ENCODE results near the gene RFPL2.
"Not testable (repeated sequence)": the region's sequence is repeated elsewhere in the genome, so short reads cannot be mapped to it uniquely, and the experiment has no call there.

RFPL2 gene

GRCh38 chr22:32203181-32204039 is 1.5 kb downstream of the RFPL2 start:
- H3K9me3 ChIP-seq (ENCODE audit: control insufficient read depth, low read length) = no peaks in the 10 kb centered on the region
- H3K4me1 ChIP-seq (ENCODE audit: control insufficient read depth, insufficient read depth, low read length) = peaks cover 9% of the 10 kb centered on the region
- no peak overlapping the region for H3K9ac ChIP-seq (ENCODE audit: low read length)
- peaks cover 28% of the 10 kb centered on the region for H3K27me3 ChIP-seq (ENCODE audit: control insufficient read depth, insufficient read depth, low read length)
- H3K4me3 ChIP-seq (ENCODE audit: low read length) = no peak overlapping the region
- H3K36me3 ChIP-seq (ENCODE audit: control insufficient read depth, insufficient read depth, low read length) = no peaks in the 10 kb centered on the region

- H3K4me1 ChIP-seq (ENCODE audit: control insufficient read depth, insufficient read depth, low read length) = peaks cover 9% of the 10 kb centered on the region
- H3K27me3 ChIP-seq (ENCODE audit: control insufficient read depth, insufficient read depth, low read length) = peaks cover 28% of the 10 kb centered on the region
- H3K9ac ChIP-seq (ENCODE audit: low read length) = no peak overlapping the region
- no peaks in the 10 kb centered on the region for H3K36me3 ChIP-seq (ENCODE audit: control insufficient read depth, insufficient read depth, low read length)
- no peaks in the 10 kb centered on the region for H3K9me3 ChIP-seq (ENCODE audit: control insufficient read depth, low read length)
- H3K4me3 ChIP-seq (ENCODE audit: low read length) = no peak overlapping the region
Observed at GRCh38 chr22:32202539-32203180, 2.2 kb downstream of the RFPL2 start.

GRCh38 chr22:32202161-32202538 is 2.7 kb downstream of the RFPL2 start:
- no peaks in the 10 kb centered on the region for H3K36me3 ChIP-seq (ENCODE audit: control insufficient read depth, insufficient read depth, low read length)
- no peaks in the 10 kb centered on the region for H3K9me3 ChIP-seq (ENCODE audit: control insufficient read depth, low read length)
- H3K4me3 ChIP-seq (ENCODE audit: low read length) = no peak overlapping the region
- H3K9ac ChIP-seq (ENCODE audit: low read length) = no peak overlapping the region
- H3K27me3 ChIP-seq (ENCODE audit: control insufficient read depth, insufficient read depth, low read length) = peaks cover 28% of the 10 kb centered on the region
- H3K4me1 ChIP-seq (ENCODE audit: control insufficient read depth, insufficient read depth, low read length) = peaks cover 9% of the 10 kb centered on the region

DNA sequence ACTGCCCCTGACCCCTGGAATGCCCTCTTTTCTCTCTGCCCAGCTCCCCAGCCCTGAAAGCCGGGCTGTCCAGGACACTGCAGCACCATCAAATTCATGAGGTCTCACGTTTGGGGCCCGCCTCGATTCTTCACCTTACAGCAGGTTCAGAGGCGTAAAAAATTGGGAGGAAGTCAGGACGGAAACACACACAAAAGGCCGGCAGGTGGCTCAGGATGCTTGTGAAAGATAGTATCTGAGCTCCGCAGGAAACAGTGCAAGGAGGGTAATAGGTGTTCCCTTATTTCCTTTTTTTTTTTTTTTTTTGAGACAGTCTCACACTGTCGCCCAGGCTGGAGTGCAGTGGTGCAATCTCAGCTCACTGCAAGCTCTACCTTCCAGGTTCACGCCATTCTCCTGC is 4.1 kb downstream of the RFPL2 start:
- no peak overlapping the region for H3K9ac ChIP-seq (ENCODE audit: low read length)
- no peaks in the 10 kb centered on the region for H3K9me3 ChIP-seq (ENCODE audit: control insufficient read depth, low read length)
- H3K4me3 ChIP-seq (ENCODE audit: low read length) = no peak overlapping the region
- H3K27me3 ChIP-seq (ENCODE audit: control insufficient read depth, insufficient read depth, low read length) = peaks cover 28% of the 10 kb centered on the region
- H3K36me3 ChIP-seq (ENCODE audit: control insufficient read depth, insufficient read depth, low read length) = no peaks in the 10 kb centered on the region
- peaks cover 9% of the 10 kb centered on the region for H3K4me1 ChIP-seq (ENCODE audit: control insufficient read depth, insufficient read depth, low read length)

DNA sequence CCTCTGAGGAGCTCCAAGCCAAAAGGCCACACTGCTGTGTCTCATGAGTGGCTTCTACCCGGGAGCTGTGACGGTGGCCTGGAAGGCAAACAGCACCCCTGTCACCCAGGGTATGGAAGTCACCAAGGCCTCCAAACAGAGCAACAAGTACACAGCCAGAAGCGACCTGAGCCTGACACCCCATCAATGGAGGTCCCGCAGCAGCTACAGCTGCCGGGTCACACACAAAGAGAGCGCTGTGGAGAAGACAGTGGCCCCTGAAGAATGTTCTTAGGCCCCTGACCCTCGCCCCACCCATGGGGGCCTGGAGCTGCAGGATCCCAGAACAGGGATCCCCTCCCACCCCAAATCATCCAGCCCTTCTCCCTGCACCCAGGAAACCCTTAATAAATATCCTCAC is 4.9 kb downstream of the RFPL2 start:
- Histone ChIP-seq H3K4me3 (ENCODE audit: low read length) (no peak overlapping the region), H3K9ac (ENCODE audit: low read length) (no peak overlapping the region), H3K9me3 (ENCODE audit: control insufficient read depth, low read length) (no peaks in the 10 kb centered on the region), H3K4me1 (ENCODE audit: control insufficient read depth, insufficient read depth, low read length) (peaks cover 9% of the 10 kb centered on the region), H3K36me3 (ENCODE audit: control insufficient read depth, insufficient read depth, low read length) (no peaks in the 10 kb centered on the region), H3K27me3 (ENCODE audit: control insufficient read depth, insufficient read depth, low read length) (peaks cover 28% of the 10 kb centered on the region)

DNA sequence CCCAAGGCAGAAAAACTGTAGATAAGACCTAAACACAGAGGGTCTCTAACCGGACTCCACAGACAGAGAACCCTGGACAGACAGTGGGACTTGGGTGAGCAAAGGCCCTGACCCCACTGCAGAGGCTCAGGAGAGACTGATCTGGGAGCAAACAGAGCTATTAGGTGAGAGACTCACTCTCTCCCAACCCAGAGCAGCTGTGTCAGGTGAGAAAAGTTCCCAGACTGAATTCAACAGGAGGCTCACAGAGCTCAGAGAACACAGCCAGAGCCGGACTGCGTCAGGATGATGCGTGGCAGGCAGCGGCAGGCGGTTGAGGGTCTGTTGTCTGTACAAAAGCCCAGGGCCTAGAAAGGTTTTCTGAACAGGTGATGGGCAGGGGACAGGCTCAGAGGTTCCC is 5.5 kb downstream of the RFPL2 start:
- Histone ChIP-seq H3K36me3 (ENCODE audit: control insufficient read depth, insufficient read depth, low read length) (no peaks in the 10 kb centered on the region), H3K9ac (ENCODE audit: low read length) (no peak overlapping the region), H3K4me3 (ENCODE audit: low read length) (no peak overlapping the region), H3K4me1 (ENCODE audit: control insufficient read depth, insufficient read depth, low read length) (peaks cover 9% of the 10 kb centered on the region), H3K9me3 (ENCODE audit: control insufficient read depth, low read length) (no peaks in the 10 kb centered on the region), H3K27me3 (ENCODE audit: control insufficient read depth, insufficient read depth, low read length) (peaks cover 28% of the 10 kb centered on the region)

DNA sequence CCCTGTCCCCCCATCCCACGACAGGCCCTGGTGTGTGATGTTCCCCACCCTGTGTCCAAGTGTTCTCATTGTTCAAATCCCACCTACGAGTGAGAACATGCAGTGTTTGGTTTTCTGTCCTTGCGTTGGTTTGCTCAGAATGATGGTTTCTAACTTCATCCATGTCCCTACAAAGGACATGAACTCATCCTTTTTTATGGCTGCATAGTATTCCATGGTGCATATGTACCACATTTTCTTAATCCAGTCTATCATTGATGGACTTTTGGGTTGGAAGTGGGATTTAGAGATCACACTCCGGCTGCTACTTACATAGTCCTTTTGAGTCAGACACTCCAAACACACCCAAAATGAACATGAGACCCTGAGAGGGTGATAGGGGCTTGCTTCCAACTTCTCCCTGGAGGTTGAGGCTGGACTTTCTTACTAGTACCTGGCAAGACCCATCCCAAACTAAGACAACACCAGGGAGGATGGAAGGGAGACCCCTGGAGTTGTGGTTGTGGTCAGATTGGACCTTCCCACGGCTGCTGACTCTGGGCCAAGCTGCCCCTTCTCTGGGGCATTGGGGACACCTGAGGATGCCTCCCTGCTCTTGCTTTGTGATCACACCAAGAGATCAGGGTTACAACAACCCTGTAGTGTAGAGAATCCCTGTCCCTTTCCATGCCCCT is 7.2 kb downstream of the RFPL2 start:
- not testable (repeated sequence) for H3K4me1 ChIP-seq (ENCODE audit: control insufficient read depth, insufficient read depth, low read length); H3K9ac ChIP-seq (ENCODE audit: low read length); H3K9me3 ChIP-seq (ENCODE audit: control insufficient read depth, low read length); H3K4me3 ChIP-seq (ENCODE audit: low read length); H3K36me3 ChIP-seq (ENCODE audit: control insufficient read depth, insufficient read depth, low read length)
- H3K27me3 ChIP-seq (ENCODE audit: control insufficient read depth, insufficient read depth, low read length) = peaks cover 11% of the 10 kb centered on the region

DNA sequence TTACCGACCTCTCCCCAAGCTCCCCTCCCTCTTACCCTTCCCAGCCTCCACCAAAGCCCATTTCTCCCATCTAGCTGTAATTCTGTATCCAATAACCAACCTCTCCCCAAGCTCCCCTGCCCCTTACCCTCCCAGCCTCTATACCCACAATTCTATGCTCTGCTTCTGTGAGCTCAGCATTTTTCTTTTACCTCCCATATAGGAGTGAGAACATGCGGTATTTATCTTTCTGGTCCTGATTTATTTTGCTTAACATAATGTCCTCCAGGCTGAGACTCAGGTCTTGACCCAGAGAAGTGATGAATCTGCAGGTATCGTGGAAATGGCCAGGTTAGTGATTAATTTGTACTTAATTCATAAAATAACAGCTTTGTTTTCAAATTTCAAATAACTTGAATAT is 9.0 kb downstream of the RFPL2 start:
- not testable (repeated sequence) for H3K9me3 ChIP-seq (ENCODE audit: control insufficient read depth, low read length); H3K4me1 ChIP-seq (ENCODE audit: control insufficient read depth, insufficient read depth, low read length); H3K27me3 ChIP-seq (ENCODE audit: control insufficient read depth, insufficient read depth, low read length); H3K9ac ChIP-seq (ENCODE audit: low read length); H3K4me3 ChIP-seq (ENCODE audit: low read length); H3K36me3 ChIP-seq (ENCODE audit: control insufficient read depth, insufficient read depth, low read length)

DNA sequence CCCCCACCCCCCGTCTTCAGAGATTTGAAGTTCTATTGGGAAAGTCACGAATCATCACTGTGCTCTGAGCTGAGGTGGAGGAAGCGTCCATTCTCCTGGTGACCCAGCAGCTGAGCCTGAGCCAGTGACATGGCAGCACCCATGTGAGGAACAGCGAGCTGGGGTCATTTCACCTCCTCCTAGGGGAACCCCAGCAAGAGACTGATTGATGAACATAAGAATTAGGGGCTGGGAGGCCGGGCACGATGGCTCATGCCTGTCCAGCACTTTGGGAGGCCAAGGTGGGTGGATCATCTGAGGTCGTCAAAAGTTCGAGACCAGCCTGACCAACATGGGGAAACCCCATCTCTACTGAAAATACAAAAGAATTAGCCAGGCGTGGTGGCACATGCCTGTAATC is 11.5 kb downstream of the RFPL2 start:
- H3K9ac ChIP-seq (ENCODE audit: low read length); H3K4me3 ChIP-seq (ENCODE audit: low read length); H3K9me3 ChIP-seq (ENCODE audit: control insufficient read depth, low read length); H3K4me1 ChIP-seq (ENCODE audit: control insufficient read depth, insufficient read depth, low read length); H3K27me3 ChIP-seq (ENCODE audit: control insufficient read depth, insufficient read depth, low read length); H3K36me3 ChIP-seq (ENCODE audit: control insufficient read depth, insufficient read depth, low read length): not testable (repeated sequence)

GRCh38 chr22:32191021-32191420 is 13.9 kb downstream of the RFPL2 start:
- not testable (repeated sequence) for H3K4me3 ChIP-seq (ENCODE audit: low read length); H3K4me1 ChIP-seq (ENCODE audit: control insufficient read depth, insufficient read depth, low read length); H3K27me3 ChIP-seq (ENCODE audit: control insufficient read depth, insufficient read depth, low read length); H3K9me3 ChIP-seq (ENCODE audit: control insufficient read depth, low read length); H3K36me3 ChIP-seq (ENCODE audit: control insufficient read depth, insufficient read depth, low read length); H3K9ac ChIP-seq (ENCODE audit: low read length)

- Histone ChIP-seq H3K9me3 (ENCODE audit: control insufficient read depth, low read length) (no peaks in the 10 kb centered on the region), H3K36me3 (ENCODE audit: control insufficient read depth, insufficient read depth, low read length) (no peaks in the 10 kb centered on the region), H3K4me3 (ENCODE audit: low read length) (no peak overlapping the region), H3K4me1 (ENCODE audit: control insufficient read depth, insufficient read depth, low read length) (no peaks in the 10 kb centered on the region), H3K9ac (ENCODE audit: low read length) (no peak overlapping the region), H3K27me3 (ENCODE audit: control insufficient read depth, insufficient read depth, low read length) (no peaks in the 10 kb centered on the region)
Observed at GRCh38 chr22:32185821-32186220, 19.1 kb downstream of the RFPL2 start.

GRCh38 chr22:32183625-32184024 is 21.2 kb downstream of the RFPL2 start:
- Histone ChIP-seq H3K36me3 (ENCODE audit: control insufficient read depth, insufficient read depth, low read length) (no peaks in the 10 kb centered on the region), H3K27me3 (ENCODE audit: control insufficient read depth, insufficient read depth, low read length) (no peaks in the 10 kb centered on the region), H3K9ac (ENCODE audit: low read length) (no peak overlapping the region), H3K9me3 (ENCODE audit: control insufficient read depth, low read length) (no peaks in the 10 kb centered on the region), H3K4me3 (ENCODE audit: low read length) (no peak overlapping the region), H3K4me1 (ENCODE audit: control insufficient read depth, insufficient read depth, low read length) (no peaks in the 10 kb centered on the region)

Data from mucosa of stomach (tissue), 1 donor.